DMS 273 treated with DMSO at 0.1 percent for 48 hours (cell line): ENCODE measurements around the gene WASF2.
"Not testable (repeated sequence)": the region's sequence is repeated elsewhere in the genome, so short reads cannot be mapped to it uniquely, and the experiment has no call there.

ENCODE experiments used
- DNase-seq: peaks from one replicate; lab custom pipeline; 2025; lab: John Stamatoyannopoulos, UW

The WASF2 gene

DNA sequence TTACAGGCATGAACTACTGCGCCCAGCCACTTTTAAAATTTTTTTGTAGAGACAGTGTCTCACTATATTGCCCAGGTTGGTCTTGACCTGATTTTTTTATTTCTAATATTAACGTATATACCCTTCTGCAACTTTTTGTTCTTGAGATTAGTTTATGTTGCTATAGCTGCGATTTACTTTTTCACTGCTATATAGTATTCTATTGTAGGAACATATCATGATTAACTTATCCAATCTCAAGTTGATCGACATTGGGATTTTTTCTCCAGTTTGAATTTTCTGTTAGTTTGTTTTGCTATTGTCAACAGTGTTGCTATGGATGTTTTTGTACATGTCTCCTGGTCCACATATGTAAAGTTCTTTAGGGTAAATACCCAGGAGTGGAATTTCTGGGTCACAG is 35.4 kb downstream of the WASF2 start:
- no peak for DNase-seq

DNA sequence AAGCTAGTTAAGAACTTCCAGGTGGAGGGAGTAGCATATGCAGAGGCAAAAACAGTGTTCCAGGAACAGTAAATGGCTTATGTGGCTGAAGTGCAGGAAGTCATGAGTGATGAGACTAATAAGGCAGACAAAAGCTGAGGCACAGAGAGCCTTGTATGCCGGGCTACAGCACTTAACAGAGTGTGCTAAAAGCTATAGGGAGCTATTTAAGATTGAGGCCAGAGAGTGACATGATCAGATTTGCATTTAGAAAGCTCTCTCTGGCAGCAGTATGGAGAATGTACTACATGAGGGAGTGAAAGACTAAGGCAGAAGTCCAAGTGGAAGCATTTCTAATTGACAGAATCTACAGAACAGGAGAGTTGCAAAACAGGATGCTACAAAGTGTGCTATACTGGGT is 38.6 kb downstream of the WASF2 start:
- no peak for DNase-seq

DNA sequence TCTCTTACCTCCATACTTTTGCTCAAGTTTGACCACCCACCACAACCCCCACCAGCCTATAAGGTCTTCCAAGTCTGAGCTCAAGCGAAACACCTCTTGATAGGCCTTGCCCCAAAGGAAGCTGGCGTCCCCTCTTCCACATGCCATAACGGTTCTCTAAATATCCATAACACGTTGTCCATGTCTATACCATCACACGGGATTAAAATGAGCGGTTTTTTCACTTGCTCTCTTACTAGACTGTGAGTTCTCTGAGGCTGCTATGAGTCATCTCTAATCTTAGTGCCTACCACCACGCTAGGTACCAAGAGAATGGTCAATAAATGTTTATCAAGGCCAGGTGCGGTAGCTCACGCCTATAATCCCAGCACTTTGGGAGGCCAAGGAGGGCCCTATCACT is 41.0 kb downstream of the WASF2 start:
- DNase-seq, result no peak

DNA sequence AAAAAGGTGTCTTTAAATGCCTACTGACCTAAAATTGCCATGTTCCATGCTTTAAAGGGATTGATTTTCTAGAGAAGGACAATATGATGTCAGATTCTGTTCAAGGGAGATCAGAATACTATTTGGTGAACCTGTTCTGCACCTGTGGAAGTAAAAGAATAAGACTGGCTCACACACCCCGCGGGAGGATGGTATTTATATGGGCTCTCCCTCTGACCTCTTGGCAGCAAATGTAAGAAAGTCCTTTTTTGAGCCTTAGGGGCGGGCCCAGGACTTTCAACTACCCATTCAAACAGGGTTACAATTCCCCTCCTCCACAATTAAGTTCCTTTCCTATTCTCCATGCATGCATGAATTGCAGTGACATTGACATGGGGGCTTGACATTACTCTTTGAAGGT is 42.1 kb downstream of the WASF2 start:
- DNase-seq, result no peak

DNA sequence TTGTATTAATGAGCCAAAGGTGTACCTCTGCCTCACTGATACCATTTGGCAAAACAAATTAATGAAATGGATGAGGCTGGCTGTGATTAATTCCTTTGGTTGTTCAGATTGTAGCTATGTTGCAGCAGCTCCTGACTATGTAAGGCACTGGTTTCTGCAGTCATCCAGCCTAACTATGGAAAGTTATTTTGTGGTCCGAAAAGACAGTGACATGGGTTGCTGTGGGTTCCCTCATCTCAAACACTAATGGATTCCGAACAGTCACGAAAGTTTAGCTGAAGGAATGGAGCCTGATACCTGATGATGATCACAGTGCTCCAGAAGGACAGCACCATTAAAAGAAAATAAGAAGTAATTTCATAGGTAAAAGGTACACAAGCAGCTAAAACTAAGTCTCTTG is 42.6 kb downstream of the WASF2 start:
- DNase-seq, result no peak

DNA sequence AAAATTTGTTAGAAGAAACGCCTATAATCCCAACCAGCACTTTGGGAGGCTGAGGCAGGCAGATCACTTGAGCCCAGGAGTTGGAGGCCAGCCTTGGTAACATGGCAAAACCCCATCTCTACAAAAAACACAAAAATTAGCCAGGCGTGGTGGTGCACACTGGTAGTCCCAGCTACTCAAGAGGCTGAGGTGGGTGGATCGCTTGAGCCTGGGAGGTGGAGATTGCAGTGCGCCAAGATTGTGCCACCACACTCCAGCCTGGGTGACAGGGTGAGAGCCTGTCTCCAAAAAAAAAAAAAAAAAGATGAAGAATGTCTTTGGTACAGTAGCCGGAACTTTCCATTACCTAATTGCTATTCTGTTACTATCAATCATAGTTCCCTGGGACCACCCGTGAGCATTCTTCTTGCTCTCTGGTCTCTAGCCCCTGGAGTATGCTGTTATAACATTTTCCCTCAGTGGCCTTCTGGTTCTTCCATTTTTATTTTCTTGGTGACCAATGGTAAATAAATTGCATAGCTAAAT is 43.4 kb downstream of the WASF2 start:
- no peak for DNase-seq

DNA sequence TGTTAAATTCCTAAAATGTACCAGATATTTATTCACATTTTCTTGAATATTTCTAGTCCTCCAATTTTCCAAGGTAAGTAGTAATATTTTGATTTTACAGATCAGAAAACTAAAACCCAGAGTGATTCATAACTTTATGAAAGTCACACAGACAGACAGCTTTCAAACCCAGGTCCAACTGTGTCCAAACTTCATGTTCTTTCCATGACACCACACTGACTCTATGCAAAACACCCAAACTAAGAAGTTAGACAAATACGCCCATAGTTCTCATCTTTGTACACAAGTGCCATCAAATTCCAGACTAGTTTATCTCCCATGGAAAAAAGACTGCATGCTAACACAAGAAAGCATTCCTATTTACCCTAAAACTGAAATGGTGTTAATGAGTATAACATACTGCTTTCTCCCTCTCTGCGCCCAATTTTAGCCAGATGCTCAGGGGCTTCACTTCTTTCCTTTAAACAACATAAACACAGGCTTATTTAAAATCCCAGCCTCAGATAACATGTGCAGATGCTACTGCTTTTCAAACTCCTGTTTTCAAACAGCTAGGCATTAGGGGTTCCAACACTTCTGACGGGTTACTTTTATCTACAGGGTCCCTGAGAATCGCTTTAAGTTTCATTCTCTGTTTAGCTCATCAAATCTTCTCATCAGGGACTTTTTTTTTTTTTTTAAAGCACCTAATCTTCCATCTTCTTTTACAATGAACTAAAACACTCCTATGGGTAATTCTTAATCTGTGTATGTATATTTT is 44.6 kb downstream of the WASF2 start:
- DNase-seq, result no peak

DNA sequence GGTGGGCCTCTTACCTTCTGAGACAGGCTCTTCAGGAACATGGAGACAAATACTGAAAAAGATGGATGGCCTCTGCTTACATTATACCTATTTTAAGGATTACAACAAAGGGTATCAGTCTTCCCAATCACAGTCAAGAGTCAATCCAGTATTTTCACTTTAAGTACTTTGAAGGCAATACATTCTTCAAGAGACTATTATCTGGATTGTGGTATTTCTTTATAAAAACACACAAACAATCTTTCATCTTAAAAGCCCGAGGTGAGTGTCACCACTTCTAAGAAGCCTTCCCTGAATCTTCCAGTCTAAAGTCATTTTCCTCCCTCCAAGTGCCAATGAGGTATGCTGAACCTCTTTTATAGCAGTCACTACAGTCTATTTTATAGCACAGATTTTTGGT is 45.3 kb downstream of the WASF2 start:
- no peak for DNase-seq

DNA sequence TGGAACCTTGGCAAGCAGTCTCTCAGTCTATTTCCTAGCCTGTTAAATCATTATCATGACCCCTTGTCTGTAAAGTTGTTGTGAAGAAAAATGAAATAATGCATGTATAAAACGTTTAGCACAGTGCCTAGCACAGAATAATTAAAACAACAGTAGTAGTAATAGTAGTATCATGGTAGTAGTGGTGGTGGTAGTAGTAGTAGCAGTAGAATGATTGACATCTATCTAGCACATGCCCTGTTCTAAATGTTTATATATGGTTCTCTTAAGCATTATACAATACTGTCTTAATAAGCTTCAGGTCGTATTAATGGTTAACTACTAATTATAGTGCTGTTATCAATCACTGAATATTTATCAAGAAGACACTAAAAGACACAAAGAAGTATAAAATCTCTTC is 50.8 kb downstream of the WASF2 start:
- no peak for DNase-seq

DNA sequence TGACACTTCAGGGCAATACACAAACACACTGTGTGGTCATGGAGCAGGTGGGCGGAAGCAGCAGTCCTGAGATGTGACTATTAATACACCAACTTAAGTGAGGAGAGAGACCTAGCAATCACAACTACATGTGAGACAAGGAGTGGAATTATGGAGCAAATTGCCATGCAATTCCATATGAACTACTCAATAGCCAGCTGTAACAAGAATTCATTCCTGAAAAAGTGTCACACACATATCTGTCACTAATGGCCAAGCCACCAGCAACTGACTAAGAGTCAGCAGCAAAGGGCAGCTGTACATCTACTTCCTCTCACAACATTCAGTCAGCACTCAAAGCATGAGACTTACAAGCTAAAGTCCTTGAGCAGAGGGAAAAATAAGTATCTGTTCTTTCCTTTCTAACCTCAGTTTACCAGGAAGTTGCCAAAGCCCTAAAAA is 51.3 kb downstream of the WASF2 start:
- DNase-seq, result no peak

DNA sequence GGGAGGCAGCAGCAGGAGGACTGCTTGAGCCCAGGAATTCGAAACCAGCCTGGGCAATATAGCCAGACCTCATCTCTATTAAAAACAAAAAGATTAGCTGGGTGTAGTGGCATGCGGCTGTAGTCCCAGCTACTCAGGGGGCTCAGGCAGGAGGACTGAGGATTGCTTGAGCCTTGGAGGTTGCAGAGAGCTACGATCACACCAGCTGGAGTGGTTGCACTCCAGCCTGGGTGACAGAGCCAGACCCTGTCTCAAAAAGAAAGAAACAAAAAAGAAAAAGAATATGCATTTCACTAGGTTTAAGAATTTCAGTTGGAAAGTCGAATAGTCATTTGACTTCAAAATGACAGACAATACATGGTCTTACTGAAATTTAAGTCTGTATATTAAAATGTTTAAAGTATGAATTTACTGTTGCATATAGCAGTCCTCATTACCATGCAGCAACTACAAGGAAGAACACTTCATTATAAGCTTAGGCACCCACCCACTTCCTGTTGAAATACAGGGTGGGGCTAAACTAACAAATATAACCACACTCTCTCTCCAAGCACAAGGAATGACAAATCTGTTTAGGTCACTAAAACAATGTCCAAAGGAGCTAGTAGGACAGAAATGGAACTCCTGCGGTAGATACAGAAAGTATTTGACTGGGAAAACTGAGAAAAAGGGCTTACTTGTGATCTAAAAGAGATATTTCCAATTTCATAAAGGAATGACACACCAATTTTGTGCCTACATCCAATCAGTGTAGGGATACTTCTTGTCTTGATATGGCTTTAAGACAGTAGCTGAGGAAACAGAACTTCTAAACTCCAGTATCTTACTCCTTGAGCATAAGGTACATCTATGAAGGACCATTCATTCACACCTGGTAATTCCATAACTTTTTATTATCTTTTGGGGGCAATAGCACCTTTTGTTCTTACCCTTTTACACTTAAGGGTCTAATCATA is 53.5 kb downstream of the WASF2 start:
- no peak for DNase-seq

DNA sequence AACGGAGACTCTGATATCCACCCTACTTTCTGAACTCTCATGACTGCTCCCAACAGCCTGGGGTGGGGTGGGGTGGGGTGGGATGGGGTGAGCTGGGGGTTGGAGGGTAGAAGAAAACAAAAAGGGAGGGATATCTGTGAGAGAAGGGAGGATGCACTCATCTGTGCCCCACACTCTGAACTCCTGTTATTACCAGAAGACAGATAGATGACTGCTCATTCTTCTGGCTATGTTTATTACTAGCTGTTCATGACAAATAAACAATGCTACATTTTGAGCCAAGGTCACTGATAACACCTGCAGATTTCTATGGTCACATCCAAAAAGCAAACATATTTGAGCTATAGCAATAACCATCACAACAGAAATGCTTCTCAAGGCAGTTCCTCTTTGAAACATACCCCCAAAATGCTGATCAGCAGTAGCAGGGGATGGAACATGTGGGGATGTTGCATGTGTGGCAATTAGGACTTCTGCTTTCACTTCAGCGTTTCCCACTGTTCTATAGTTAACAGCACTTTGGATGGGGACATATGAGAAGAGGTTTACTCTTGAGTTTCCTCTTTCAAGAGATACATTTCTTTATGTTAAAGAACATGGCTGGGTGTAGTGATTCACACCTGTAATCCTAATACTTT is 54.3 kb downstream of the WASF2 start:
- no peak for DNase-seq

DNA sequence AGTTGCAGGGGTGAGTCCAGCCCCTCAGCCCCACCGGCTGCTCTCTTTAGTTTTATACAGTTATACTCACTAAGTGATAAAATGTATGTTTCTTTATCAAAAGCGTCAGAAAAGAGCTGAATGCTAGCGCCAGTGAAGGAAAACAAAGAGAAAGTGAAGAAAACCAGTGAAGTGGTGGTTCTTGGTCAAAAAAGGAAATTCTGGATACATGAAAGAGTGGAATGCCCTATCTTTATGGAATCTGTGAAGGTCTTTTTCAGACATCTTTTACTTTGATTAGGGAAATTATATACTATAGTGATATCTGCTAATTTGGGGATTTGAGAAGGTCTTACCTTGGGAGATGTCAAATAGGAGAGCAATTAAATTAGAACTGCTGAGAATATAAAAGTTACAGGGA is 56.3 kb downstream of the WASF2 start:
- no peak for DNase-seq

DNA sequence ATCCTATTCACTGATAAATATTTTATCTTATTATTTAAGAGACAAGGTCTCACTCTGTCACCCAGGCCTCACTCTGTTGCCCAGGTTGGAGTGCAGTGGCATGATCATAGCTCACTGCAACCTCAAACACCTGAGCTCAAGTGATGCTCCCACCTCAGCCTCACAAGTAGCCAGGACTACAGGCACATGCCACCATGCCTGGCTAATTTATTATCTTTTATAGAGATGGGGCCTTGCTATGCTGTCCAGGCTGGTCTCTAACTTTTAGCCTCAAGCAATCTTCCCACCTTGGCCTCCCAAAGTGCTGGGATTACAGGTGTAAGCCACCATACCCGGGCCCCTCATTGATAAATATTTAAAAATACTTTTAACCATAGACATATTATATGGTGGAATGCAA is 57.2 kb downstream of the WASF2 start:
- not testable (repeated sequence) for DNase-seq

DNA sequence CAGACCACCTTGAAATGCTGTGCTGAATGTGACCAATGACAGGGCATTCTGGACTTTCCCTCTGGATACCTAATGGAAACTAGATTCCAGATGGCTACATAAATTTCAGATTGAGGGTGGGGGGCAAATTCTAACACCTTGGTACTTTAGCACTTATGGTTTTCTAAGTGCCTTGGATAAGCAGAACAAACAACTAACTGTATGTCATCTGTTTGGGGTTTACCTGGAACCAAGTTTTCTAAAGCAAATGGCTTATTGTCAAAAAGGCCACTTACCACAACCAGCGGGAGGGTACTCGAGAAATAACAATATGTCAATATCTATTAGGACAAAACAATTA is 58.4 kb downstream of the WASF2 start:
- no peak for DNase-seq

DNA sequence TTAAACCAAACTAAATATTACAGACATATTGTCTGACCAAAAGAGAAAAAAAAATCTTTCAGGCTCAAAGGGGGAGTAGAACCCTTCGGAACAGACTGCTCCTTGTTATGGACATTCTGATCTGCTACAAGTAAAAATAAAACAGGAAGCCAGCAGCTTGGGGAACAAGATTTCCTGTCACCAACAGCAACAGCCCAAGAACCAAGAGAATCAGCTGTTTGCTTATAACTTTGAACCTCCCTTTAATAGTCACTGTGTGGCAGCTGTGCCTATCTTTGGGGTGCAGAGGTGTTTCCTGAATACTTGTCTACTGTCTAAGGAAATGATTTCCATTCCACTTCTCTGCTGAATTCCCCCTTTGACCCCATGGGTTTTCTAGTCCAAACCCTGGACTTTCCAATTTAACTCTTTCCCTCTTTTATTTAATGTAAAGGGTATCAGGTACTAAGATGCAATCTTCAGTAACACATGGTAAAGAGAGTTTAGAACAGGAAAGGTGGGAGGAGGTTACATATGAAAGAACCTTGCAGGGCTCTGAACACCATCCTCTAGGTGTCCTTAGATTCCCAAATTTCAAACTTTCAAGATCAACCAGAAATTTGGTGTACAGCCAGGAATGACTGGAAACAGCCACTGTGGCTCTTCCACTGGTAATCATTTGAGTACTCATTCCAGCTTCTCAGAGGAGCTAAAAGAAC is 58.9 kb downstream of the WASF2 start:
- no peak for DNase-seq

DNA sequence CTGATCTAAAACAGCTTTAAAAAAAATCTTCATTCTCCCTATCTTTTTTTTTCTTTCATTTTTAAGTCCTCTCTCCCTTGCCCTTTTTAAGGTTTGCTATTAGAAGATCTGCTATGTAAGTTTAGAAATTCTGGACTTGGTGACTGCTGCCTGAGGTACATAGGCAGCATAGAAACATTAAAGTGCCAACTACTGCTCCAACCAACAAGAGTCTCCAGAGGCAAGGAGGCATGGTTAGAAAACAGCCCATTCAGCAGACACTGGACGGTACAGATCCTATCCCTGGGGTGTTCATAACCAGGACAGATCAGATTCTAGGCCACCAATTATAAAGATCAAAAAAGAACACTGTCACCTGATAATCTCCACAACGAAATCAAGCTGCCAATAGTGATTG is 60.9 kb downstream of the WASF2 start:
- DNase-seq, result no peak

DNA sequence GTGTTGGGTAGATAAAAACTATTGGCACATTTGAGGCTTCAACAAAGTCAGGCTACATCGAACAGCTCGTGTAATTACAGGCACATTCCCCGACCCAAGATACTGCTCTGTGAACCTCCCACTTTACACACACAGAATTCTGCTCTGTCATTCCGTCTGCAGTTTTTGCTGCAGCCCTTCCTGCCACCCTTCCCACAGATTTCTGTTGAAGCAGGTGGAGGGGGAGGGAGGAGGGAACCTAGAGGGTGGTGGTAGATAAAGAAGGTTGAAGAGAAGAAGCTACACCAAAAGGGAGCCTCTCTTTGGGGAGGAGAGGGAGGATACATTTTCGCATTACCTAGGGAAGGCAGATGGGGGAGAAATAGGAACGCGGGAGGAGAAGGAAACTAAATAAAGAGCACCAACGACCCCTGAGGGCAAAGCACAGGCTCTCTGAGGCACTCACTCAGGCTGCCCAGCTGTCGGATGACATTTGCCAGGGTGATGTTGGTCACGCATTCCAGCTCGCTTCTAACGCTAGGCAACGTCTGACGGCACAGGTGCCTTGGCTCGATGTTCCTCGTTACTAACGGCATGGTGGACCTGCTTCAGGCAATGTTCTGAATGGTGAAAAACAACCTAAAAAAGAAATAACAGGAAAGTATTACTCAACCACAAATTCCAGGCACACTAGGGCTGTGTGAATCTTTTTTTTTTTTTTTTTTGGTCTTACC is 61.5 kb downstream of the WASF2 start:
- no peak for DNase-seq

DNA sequence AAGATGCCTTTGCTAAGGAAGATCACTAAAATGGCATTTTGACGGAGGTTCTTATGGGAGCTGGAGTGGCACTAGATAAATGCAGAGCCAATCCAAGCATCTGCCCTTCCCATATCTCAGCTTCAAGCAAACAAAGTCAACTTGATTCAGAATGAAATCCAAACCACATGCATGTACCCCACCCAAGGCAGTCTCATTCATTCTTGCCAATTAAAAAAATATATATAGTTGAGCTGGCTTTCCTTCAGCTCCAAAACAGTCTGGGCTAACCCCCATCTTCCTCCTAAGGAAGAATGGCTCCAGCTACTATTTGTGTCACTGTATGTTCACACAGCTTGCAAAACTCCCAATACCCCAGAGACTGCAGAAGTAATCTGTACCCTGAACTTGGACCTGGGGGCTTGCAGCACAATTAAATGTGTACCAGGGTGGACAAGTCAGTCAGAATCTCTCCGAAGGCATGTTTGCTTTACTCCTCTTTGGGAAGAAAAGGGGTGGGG is 62.1 kb downstream of the WASF2 start:
- no peak for DNase-seq

DNA sequence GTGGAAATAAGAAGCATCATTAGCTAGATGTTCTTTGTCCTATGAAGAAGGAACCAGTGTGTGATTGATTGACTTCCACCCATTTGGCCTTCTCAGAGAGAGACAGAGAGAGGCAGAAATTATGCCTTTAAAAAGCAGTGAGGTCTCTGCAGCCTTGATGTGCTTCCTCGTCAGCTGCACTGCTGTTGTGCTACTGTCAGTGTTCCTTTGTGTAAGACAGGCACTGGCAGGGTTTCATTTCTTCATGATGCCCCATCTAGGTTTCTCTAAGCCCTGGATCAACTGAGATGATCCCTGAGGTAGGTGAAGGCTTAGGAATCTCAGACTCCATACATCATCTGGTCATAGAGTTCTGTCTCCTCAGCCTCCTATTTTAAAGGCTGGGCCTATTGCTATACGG is 62.6 kb downstream of the WASF2 start:
- DNase-seq, result no peak

DNA sequence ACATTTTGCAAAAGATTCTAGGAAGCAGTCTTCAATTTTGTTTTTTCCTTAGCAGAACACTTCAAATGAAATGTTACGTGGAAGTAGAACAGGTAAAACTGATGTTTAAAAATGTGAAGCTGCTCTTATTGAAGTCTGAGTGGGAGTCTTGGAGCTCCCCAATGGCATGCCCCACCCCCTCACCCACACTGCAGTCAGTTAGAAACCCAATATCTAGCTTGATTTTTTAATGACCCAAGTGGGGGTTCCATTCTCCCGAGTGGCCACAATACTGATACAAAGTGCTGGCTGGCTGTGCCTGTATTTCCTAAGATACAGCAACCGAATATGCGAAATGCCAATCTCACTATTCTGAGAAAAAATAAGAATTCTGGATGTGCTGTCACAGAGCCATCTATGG is 66.3 kb downstream of the WASF2 start:
- no peak for DNase-seq
